K562 (cell line): ENCODE measurements around the gene TMC6. TPM values are rescaled to one million over a fixed set of nuclear protein-coding genes. Genes with fewer than 3 reads are reported as not detected.

ENCODE experiments used
- ATAC-seq: fragments of 200-7000 bp; cut with Tn5 transposase; 3 replicates; pipeline ENCODE4 v1.9.1; 2020; ENCODE audit warnings: moderate library complexity
- BruUV-seq: library from RNA; stranded (reverse); fragments of 400-500 nt; replicated peaks from 2 replicates; lab custom pipeline; 2021; lab: Mats Ljungman, UMichigan
- CTCF ChIA-PET: fragments of 300-600 bp; formaldehyde crosslinking; extraction: SDS; loops from one replicate; lab custom pipeline; 2021; ENCODE audit warnings: low intra/inter-chr PET ratio; lab: Yijun Ruan, JAX
- POLR2A ChIA-PET: fragments of 300-600, 350-650 bp; sonication (Branson Sonifier 250); formaldehyde crosslinking; extraction: SDS; loops from one replicate; lab custom pipeline; 2021; ENCODE audit warnings: antibody characterized with exemption, inconsistent platforms; lab: Yijun Ruan, JAX
- DNase-seq, 4 experiments: peaks; one replicate each; pipeline versions ENCODE4 v3.0.0 to v3.0.0-alpha.2; 2011 to 2018; ENCODE audit warnings: low spot score in 3 of 4, mixed read lengths in 3 of 4; ENCODE audit errors: extremely low read depth in 1 of 4
- FAIRE-seq: peaks from 2 replicates; lab custom pipeline; 2011; peaks lifted over from hg19 to GRCh38; lab: Jason Lieb, UNC
- H2AFZ ChIP-seq: 2 replicates; pipeline ENCODE4 v1.6.0; 2011; ENCODE audit warnings: low read depth, low read length, control low read depth, inconsistent platforms
- H3K27ac ChIP-seq: fragments of 200-600 bp; 3 replicates; pipeline ENCODE4 v1.8.0; 2011; ENCODE audit warnings: low read depth, mild to moderate bottlenecking, control low read depth, inconsistent platforms, low read length, moderate library complexity, mixed read lengths; ENCODE audit errors: extremely low read depth
- H3K27me3 ChIP-seq, 2 experiments: fragments of 300-600 bp in 1 of 2; 2 replicates in 1 of 2; 3 replicates in 1 of 2; pipeline versions ENCODE4 v1.6.0 to v1.8.0; 2011; ENCODE audit warnings: inconsistent platforms in 2 of 2, low read length in 2 of 2, mild to moderate bottlenecking in 1 of 2, mixed read lengths in 1 of 2, moderate library complexity in 1 of 2; ENCODE audit not compliant: control insufficient read depth in 2 of 2, insufficient read depth in 2 of 2
- H3K36me3 ChIP-seq: fragments of 300-600 bp; 3 replicates; pipeline ENCODE4 v1.8.0; 2011; ENCODE audit warnings: mild to moderate bottlenecking, low read length, inconsistent platforms; ENCODE audit not compliant: control insufficient read depth, insufficient read depth
- H3K4me1 ChIP-seq, 2 experiments: fragments of 200-600 bp in 1 of 2; replicated peaks in 1 of 2; 2 replicates in 1 of 2; 3 replicates in 1 of 2; pipeline versions ENCODE4 v1.5.1 to v1.8.0; 2011; ENCODE audit warnings: inconsistent platforms in 2 of 2, low read length in 2 of 2, mild to moderate bottlenecking in 1 of 2, mixed read lengths in 1 of 2, moderate library complexity in 1 of 2; ENCODE audit not compliant: control insufficient read depth in 2 of 2, insufficient read depth in 2 of 2
- H3K4me2 ChIP-seq: 2 replicates; pipeline ENCODE4 v1.6.1; 2011; ENCODE audit warnings: low read length, control low read depth, inconsistent platforms, mixed read lengths; ENCODE audit not compliant: insufficient read depth
- H3K4me3 ChIP-seq: fragments of 200-600 bp; sonication (generic), shearing (Covaris generic); 2 replicates; pipeline ENCODE4 v1.5.1; 2016; ENCODE audit warnings: control low read depth, inconsistent platforms
- H3K79me2 ChIP-seq: fragments of 200-600 bp; 3 replicates; pipeline ENCODE4 v1.8.0; 2011; ENCODE audit warnings: low read length, inconsistent platforms; ENCODE audit not compliant: control insufficient read depth, insufficient read depth
- H3K9ac ChIP-seq, 2 experiments: 2 replicates each; pipeline versions ENCODE4 v1.6.0 to v1.6.1; 2011; ENCODE audit warnings: low read depth in 2 of 2, low read length in 2 of 2, control low read depth in 1 of 2, inconsistent platforms in 1 of 2, mild to moderate bottlenecking in 1 of 2, mixed read lengths in 1 of 2; ENCODE audit not compliant: insufficient read depth in 1 of 2
- H3K9me1 ChIP-seq: one replicate; pipeline ENCODE4 v1.6.0; 2011; ENCODE audit warnings: inconsistent platforms, mild to moderate bottlenecking, low read length, moderate library complexity; ENCODE audit not compliant: control insufficient read depth, insufficient read depth
- H3K9me3 ChIP-seq: replicated peaks from 2 replicates; pipeline ENCODE4 v1.5.1; 2011; ENCODE audit warnings: low read depth, low read length, inconsistent platforms; ENCODE audit not compliant: control insufficient read depth, insufficient read depth
- H4K20me1 ChIP-seq: replicated peaks from 2 replicates; pipeline ENCODE4 v1.6.1; 2011; ENCODE audit warnings: low read length, inconsistent platforms, mixed read lengths; ENCODE audit not compliant: control insufficient read depth, insufficient read depth
- ELF4 ChIP-seq: fragments of 450-650 bp; formaldehyde crosslinking; IDR thresholded peaks from 2 replicates; pipeline ENCODE4 v1.4.0; 2022; ENCODE audit warnings: missing genetic modification characterization
- KDM4B ChIP-seq, 2 experiments: fragments of 450-650 bp in 1 of 2; sonication (generic) in 1 of 2; IDR thresholded peaks; 2 replicates each; pipeline ENCODE4 v1.6.1; 2016 to 2017; ENCODE audit warnings: borderline replicate concordance in 2 of 2, antibody characterized with exemption in 1 of 2, low read depth in 1 of 2, mild to moderate bottlenecking in 1 of 2
- OTX1 ChIP-seq: fragments of 450-650 bp; formaldehyde crosslinking; IDR thresholded peaks from 2 replicates; pipeline ENCODE4 v1.4.0; 2022; ENCODE audit warnings: mild to moderate bottlenecking
- POLR2AphosphoS5 ChIP-seq: IDR thresholded peaks from 2 replicates; pipeline ENCODE4 v1.6.1; 2011; ENCODE audit warnings: mild to moderate bottlenecking, low read depth, low read length, moderate library complexity; ENCODE audit not compliant: control insufficient read depth, insufficient read depth
- POLR2G ChIP-seq: fragments of 200-400 bp; formaldehyde crosslinking; IDR thresholded peaks from 2 replicates; pipeline ENCODE4 v1.6.1; 2017; ENCODE audit warnings: low read depth, mild to moderate bottlenecking, antibody characterized with exemption, low read length, moderate library complexity
- POLR3A ChIP-seq: IDR thresholded peaks from 2 replicates; pipeline ENCODE4 v1.6.1; 2011; ENCODE audit warnings: borderline replicate concordance, mild to moderate bottlenecking, moderate library complexity; ENCODE audit not compliant: insufficient read length, insufficient read depth; ENCODE audit errors: extremely low read depth
- RBFOX2 ChIP-seq: fragments of 200-400 bp; formaldehyde crosslinking; IDR thresholded peaks from 2 replicates; pipeline ENCODE4 v1.6.1; 2017; ENCODE audit warnings: low read depth, mild to moderate bottlenecking, low read length, moderate library complexity
- SMAD3 ChIP-seq: fragments of 450-650 bp; formaldehyde crosslinking; conservative IDR thresholded peaks from 2 replicates; pipeline ENCODE4 v1.4.0; 2020; ENCODE audit warnings: mild to moderate bottlenecking
- SUPT5H ChIP-seq: fragments of 450-650 bp; IDR thresholded peaks from 2 replicates; pipeline ENCODE4 v1.6.1; 2016
- WGBS: fragments of 100-300 bp; shearing (Covaris generic); methylation state at CpG from one replicate; pipeline ENCODE4 v1.1.6; 2016; ENCODE audit warnings: low coverage, mixed read lengths; ENCODE audit not compliant: insufficient coverage; ENCODE audit errors: missing lambda C conversion rate; 5-methylcytosine and 5-hydroxymethylcytosine counted together
- in situ Hi-C: fragments of 300-500 bp; cut with MboI; formaldehyde crosslinking; loops from 4 replicates; pipeline ENCODE4 v1.15.0; 2018; ENCODE audit warnings: inconsistent platforms, mixed read lengths
- intact Hi-C: fragments of 100-400 bp; cut with micrococcal nuclease; formaldehyde crosslinking; loops from 2 replicates; pipeline ENCODE4 v1.14.2; 2022
- polyA plus RNA-seq, 8 experiments: library from polyadenylated mRNA; depleted of rRNA in 4 of 8; stranded (reverse) in 5 of 8; unstranded in 3 of 8; fragments of >200 nt; fragmentation: Nextera tagmentation in 2 of 8; fragmentation: Illumina TruSeq in 1 of 8; extraction: Ambion mirVana in 2 of 8; extraction: Trizol in 1 of 8; gene quantifications; 2 replicates each; pipeline versions ENCODE4 v1.2.1 to v1.2.3, GENCODE V29; 2011 to 2014; ENCODE audit warnings: inconsistent platforms in 1 of 8, missing spikeins in 1 of 8
- total RNA-seq, 7 experiments: library from RNA; depleted of rRNA in 6 of 7; stranded (reverse); fragments of >200 nt in 6 of 7; fragmentation: Illumina TruSeq in 2 of 7; extraction: Trizol in 2 of 7; gene quantifications; 2 replicates each; pipeline versions ENCODE4 v1.2.1 to v1.2.3, GENCODE V29; 2011 to 2021; ENCODE audit warnings: low replicate concordance in 1 of 7
- TF ChIP-seq, protein P1 (sequence below): IDR thresholded peaks from 2 replicates; pipeline ENCODE4 v1.6.1; 2011; ENCODE audit warnings: borderline replicate concordance, low read depth, mild to moderate bottlenecking, moderate library complexity, low read length; ENCODE audit not compliant: insufficient read depth, poor library complexity, severe bottlenecking
- TF ChIP-seq, protein P2 (sequence below): sonication (generic); formaldehyde crosslinking; IDR thresholded peaks from 2 replicates; pipeline ENCODE4 v1.8.0; 2022; ENCODE audit warnings: mild to moderate bottlenecking, low read depth, missing genetic modification reagents

The TMC6 gene
- total and polyA plus RNA-seq, 9 of the 15 experiments (the other 6 are each of a cell fraction or from before 2014, with no cell fraction given), result 4.1 to 351 (median 66.9) TPM

DNA sequence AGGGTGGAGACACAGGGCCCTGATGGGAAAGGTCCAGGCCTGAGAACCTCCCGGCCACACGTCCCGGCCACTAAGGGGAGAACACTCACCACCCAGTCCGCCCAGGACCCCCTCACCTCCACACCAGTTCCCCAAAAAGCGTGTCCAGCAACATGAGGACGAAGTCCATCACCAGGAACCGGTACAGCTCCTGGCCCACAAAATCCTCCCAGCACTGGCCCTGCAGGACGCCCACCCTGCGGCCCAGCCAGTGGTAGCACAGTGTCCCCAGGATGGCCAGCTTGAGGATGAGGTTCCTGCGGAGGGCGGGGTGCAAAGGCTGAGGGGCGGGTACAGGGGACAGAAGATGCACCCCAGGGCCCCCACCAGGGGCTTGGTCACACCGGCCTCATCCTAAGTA, 8.0 kb downstream of the TMC6 start:
- no TSS peak for BruUV-seq
- Histone ChIP-seq H3K4me2 (no peak overlapping the region), H3K4me3 (no peak overlapping the region), H3K9me3 (no peaks in the 10 kb centered on the region), H3K79me2 (peaks cover 40% of the 10 kb centered on the region), H3K9ac (peak overlapping the region in 1 of 2 experiments; percentile 31; a peak in 1 of 4 replicates), H4K20me1 (peaks cover 2% of the 10 kb centered on the region; the same call in 1 of the 2 replicates), H2AFZ (no peak overlapping the region), H3K4me1 (peaks cover 0 to 71% of the 10 kb centered on the region in 2 experiments; a peak in 3 of 5 replicates), H3K27ac (no peak overlapping the region), H3K27me3 (no peaks in the 10 kb centered on the region), H3K9me1 (no peaks in the 10 kb centered on the region), H3K36me3 (peaks cover 92% of the 10 kb centered on the region)
- CTCF ChIA-PET, result interaction anchor here (0.6 kb wide), 1 partner anchor 104 kb away, joined by 3 read pairs; no protein-coding TSS in a partner anchor
- TF ChIP-seq POLR3A (no peak), POLR2G (0 out of 2 replicates have a peak, but pooled peaks have one; percentile 29), RBFOX2 (peak; percentile 16)
- FAIRE-seq, result no peak
- POLR2A ChIA-PET, result interaction anchor here (0.6 to 2.4 kb wide), 3 partner anchors 10 to 106 kb away, joined by 3 to 6 read pairs (median 4); partner anchors contain the start of gene TMC8
- in situ Hi-C loops, result no loop called here
- intact Hi-C loops, result no loop called here
- no peak for ATAC-seq
- 96% methylated on average over 11 of the region's 13 CpGs for WGBS
- no peak for DNase-seq

DNA sequence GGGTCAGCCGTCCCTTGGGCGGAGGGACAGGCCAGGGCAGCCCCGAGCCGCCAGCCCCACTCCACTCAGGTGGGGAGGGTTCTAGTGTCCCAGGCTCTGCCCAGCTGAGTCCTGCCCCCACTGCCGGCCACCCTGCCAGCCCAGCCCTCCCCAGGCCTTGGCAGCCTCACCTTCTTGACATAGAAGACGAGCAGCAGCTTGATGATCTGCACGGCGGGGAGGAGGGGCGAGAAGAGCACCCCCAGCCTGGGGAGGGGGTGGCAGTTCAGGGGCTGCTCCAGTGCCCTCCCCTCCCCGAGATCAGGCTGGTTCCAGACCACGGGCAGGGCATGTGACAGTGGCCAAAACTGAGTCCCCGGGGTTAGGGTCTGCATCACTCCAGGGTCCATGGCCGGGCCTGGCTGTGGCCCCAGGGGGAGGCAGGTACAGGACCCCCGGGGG, 9.7 kb downstream of the TMC6 start:
- FAIRE-seq, result no peak
- H3K9ac ChIP-seq, result no peak overlapping the region; a peak in 1 of 4 replicates
- in situ Hi-C loops (no loop called here), intact Hi-C loops (no loop called here)
- WGBS, result 77% methylated on average over 5 of the region's 14 CpGs
- no peak overlapping the region for H3K4me3 ChIP-seq
- no peak for ATAC-seq
- peaks cover 23% of the 10 kb centered on the region for H3K79me2 ChIP-seq
- peaks cover 92% of the 10 kb centered on the region for H3K36me3 ChIP-seq
- no peaks in the 10 kb centered on the region for H3K9me1 ChIP-seq
- no peak overlapping the region for H3K27ac ChIP-seq
- peaks cover 0 to 63% of the 10 kb centered on the region in 2 experiments; a peak in 2 of 5 replicates for H3K4me1 ChIP-seq
- BruUV-seq, result no TSS peak
- peaks cover 7% of the 10 kb centered on the region; the same call in 1 of the 2 replicates for H4K20me1 ChIP-seq
- ChIA-PET POLR2A (interaction anchor here (0.8 to 2.4 kb wide), 3 partner anchors 9 to 21 kb away, joined by 3 to 6 read pairs (median 5); no protein-coding TSS in a partner anchor), CTCF (no interaction called here)
- H3K27me3 ChIP-seq, result no peaks in the 10 kb centered on the region
- no peak overlapping the region for H3K4me2 ChIP-seq
- no peaks in the 10 kb centered on the region for H3K9me3 ChIP-seq
- no peak for DNase-seq
- H2AFZ ChIP-seq, result no peak overlapping the region
- TF ChIP-seq POLR2AphosphoS5 (0 out of 2 replicates have a peak, but pooled peaks have one; percentile 47), OTX1 (no peak), SUPT5H (peak; percentile 50; the same call in 1 of the 2 replicates), ELF4 (no peak), KDM4B (IDR thresholded peaks at IDR 0.05; ENCODE audit: borderline replicate concordance in 2 of 2, low read depth in 1 of 2) (no peak), SMAD3 (no peak)
- TF ChIP-seq, protein P1, sequence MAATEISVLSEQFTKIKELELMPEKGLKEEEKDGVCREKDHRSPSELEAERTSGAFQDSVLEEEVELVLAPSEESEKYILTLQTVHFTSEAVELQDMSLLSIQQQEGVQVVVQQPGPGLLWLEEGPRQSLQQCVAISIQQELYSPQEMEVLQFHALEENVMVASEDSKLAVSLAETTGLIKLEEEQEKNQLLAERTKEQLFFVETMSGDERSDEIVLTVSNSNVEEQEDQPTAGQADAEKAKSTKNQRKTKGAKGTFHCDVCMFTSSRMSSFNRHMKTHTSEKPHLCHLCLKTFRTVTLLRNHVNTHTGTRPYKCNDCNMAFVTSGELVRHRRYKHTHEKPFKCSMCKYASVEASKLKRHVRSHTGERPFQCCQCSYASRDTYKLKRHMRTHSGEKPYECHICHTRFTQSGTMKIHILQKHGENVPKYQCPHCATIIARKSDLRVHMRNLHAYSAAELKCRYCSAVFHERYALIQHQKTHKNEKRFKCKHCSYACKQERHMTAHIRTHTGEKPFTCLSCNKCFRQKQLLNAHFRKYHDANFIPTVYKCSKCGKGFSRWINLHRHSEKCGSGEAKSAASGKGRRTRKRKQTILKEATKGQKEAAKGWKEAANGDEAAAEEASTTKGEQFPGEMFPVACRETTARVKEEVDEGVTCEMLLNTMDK, result no peak
- TF ChIP-seq, protein P2, sequence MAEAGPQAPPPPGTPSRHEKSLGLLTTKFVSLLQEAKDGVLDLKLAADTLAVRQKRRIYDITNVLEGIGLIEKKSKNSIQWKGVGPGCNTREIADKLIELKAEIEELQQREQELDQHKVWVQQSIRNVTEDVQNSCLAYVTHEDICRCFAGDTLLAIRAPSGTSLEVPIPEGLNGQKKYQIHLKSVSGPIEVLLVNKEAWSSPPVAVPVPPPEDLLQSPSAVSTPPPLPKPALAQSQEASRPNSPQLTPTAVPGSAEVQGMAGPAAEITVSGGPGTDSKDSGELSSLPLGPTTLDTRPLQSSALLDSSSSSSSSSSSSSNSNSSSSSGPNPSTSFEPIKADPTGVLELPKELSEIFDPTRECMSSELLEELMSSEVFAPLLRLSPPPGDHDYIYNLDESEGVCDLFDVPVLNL (CRISPR knock-in tag), result no peak
